ENCODE data around the gene PCSK1N.

PCSK1N gene

GRCh38 chrX:48829016-48829735 is 6.2 kb downstream of the PCSK1N start:
- DNase-seq (ENCODE audit: low spot score) (no peak), ATAC-seq (ENCODE audit: low read depth) (no peak)
- no peaks in the 10 kb centered on the region for H3K27me3 ChIP-seq (ENCODE audit: insufficient read depth, poor library complexity, severe bottlenecking)
- H3K36me3 ChIP-seq (ENCODE audit: low read depth), result no peaks in the 10 kb centered on the region
- no peak overlapping the region for H3K4me3 ChIP-seq (ENCODE audit: severe bottlenecking)
- no peaks in the 10 kb centered on the region for H3K9me3 ChIP-seq (ENCODE audit: severe bottlenecking)
- no peaks in the 10 kb centered on the region for H3K4me1 ChIP-seq (ENCODE audit: insufficient read depth, poor library complexity, severe bottlenecking)
- no peak for TF ChIP-seq CTCF (IDR thresholded peaks at IDR 0.05; ENCODE audit: poor library complexity, severe bottlenecking)
- no peak overlapping the region for H3K27ac ChIP-seq (ENCODE audit: poor library complexity, severe bottlenecking)

- no peak overlapping the region for H3K4me3 ChIP-seq (ENCODE audit: severe bottlenecking)
- no peak for TF ChIP-seq CTCF (IDR thresholded peaks at IDR 0.05; ENCODE audit: poor library complexity, severe bottlenecking)
- no peak overlapping the region for H3K27ac ChIP-seq (ENCODE audit: poor library complexity, severe bottlenecking)
- no peaks in the 10 kb centered on the region for H3K9me3 ChIP-seq (ENCODE audit: severe bottlenecking)
- no peak for DNase-seq (ENCODE audit: low spot score)
- ATAC-seq (ENCODE audit: low read depth), result no peak
- H3K36me3 ChIP-seq (ENCODE audit: low read depth), result no peaks in the 10 kb centered on the region
- H3K27me3 ChIP-seq (ENCODE audit: insufficient read depth, poor library complexity, severe bottlenecking), result no peaks in the 10 kb centered on the region
- no peaks in the 10 kb centered on the region for H3K4me1 ChIP-seq (ENCODE audit: insufficient read depth, poor library complexity, severe bottlenecking)
These were observed 7.8 kb downstream of the PCSK1N start for GRCh38 chrX:48827654-48827968.

- no peak for TF ChIP-seq CTCF (IDR thresholded peaks at IDR 0.05; ENCODE audit: poor library complexity, severe bottlenecking)
- Histone ChIP-seq H3K27ac (ENCODE audit: poor library complexity, severe bottlenecking) (no peak overlapping the region), H3K36me3 (ENCODE audit: low read depth) (no peaks in the 10 kb centered on the region), H3K9me3 (ENCODE audit: severe bottlenecking) (no peaks in the 10 kb centered on the region), H3K4me1 (ENCODE audit: insufficient read depth, poor library complexity, severe bottlenecking) (no peaks in the 10 kb centered on the region), H3K4me3 (ENCODE audit: severe bottlenecking) (no peak overlapping the region), H3K27me3 (ENCODE audit: insufficient read depth, poor library complexity, severe bottlenecking) (no peaks in the 10 kb centered on the region)
- no peak for ATAC-seq (ENCODE audit: low read depth)
- DNase-seq (ENCODE audit: low spot score), result no peak
These were observed 8.3 kb downstream of the PCSK1N start for GRCh38 chrX:48826876-48827653.

- H3K4me1 ChIP-seq (ENCODE audit: insufficient read depth, poor library complexity, severe bottlenecking), result no peaks in the 10 kb centered on the region
- no peaks in the 10 kb centered on the region for H3K9me3 ChIP-seq (ENCODE audit: severe bottlenecking)
- H3K27ac ChIP-seq (ENCODE audit: poor library complexity, severe bottlenecking), result no peak within 1 kb of the TSS
- DNase-seq (ENCODE audit: low spot score) (no peak), ATAC-seq (ENCODE audit: low read depth) (no peak)
- H3K36me3 ChIP-seq (ENCODE audit: low read depth), result no peaks in the 10 kb centered on the region
- no peaks in the 10 kb centered on the region for H3K27me3 ChIP-seq (ENCODE audit: insufficient read depth, poor library complexity, severe bottlenecking)
- TF ChIP-seq CTCF (IDR thresholded peaks at IDR 0.05; ENCODE audit: poor library complexity, severe bottlenecking), result no peak
- no peak within 1 kb of the TSS for H3K4me3 ChIP-seq (ENCODE audit: severe bottlenecking)
These were observed 9.1 kb downstream of the PCSK1N start, which contains the start of gene ERAS for GRCh38 chrX:48826135-48826875. TSS of gene ERAS (plus strand) at chrX:48826513. CDS start at chrX:48829124, 2,611 bp downstream.

All from RWPE2 (cell line).